Psoas muscle (tissue), 8 donors: ENCODE results near the gene PCLO. TPM values are rescaled to one million over a fixed set of nuclear protein-coding genes. Genes with fewer than 3 reads are reported as not detected.
"Not testable (repeated sequence)": the region's sequence is repeated elsewhere in the genome, so short reads cannot be mapped to it uniquely, and the experiment has no call there.

Experiments used
- ATAC-seq, 4 donors: fragments of 200-7000 bp; cut with Tn5 transposase; one replicate each; pipeline ENCODE4 v1.9.1; 2020; ENCODE audit warnings: moderate library complexity in 3 of 4, mild to moderate bottlenecking in 2 of 4
- DNase-seq, 2 donors: peaks; one replicate each; pipeline ENCODE4 v3.0.0-alpha.2; 2020
- H3K27ac ChIP-seq: fragments of 200-600 bp; one replicate; pipeline ENCODE4 v1.8.0; 2022
- H3K27me3 ChIP-seq, 3 donors: fragments of 200-600 bp in 1 of 3; one replicate each; pipeline versions ENCODE4 v1.6.1 to v1.8.0; 2013 to 2022; ENCODE audit warnings: low read length in 2 of 3, mild to moderate bottlenecking in 2 of 3, moderate library complexity in 1 of 3; ENCODE audit not compliant: insufficient read depth in 3 of 3
- H3K36me3 ChIP-seq, 2 donors: fragments of 200-600 bp in 1 of 2; one replicate each; pipeline versions ENCODE4 v1.6.1 to v1.8.0; 2013 to 2022; ENCODE audit warnings: low read depth in 1 of 2, mild to moderate bottlenecking in 1 of 2, moderate library complexity in 1 of 2; ENCODE audit not compliant: insufficient read depth in 1 of 2
- H3K4me1 ChIP-seq: fragments of 200-600 bp; one replicate; pipeline ENCODE4 v1.8.0; 2022
- H3K4me3 ChIP-seq: fragments of 200-600 bp; one replicate; pipeline ENCODE4 v1.8.0; 2022; ENCODE audit warnings: mild to moderate bottlenecking
- H3K9me3 ChIP-seq: fragments of 200-600 bp; one replicate; pipeline ENCODE4 v1.8.0; 2022
- CTCF ChIP-seq: fragments of 200-600 bp; IDR thresholded peaks from one replicate; pipeline ENCODE4 v1.8.0; 2022; ENCODE audit warnings: antibody characterized with exemption
- WGBS, 3 donors: extraction: QIAGEN DNeasy Blood & Tissue Kit; methylation state at CpG; one replicate each; pipeline versions ENCODE4 v1.1.6 to v1.1.7; 2013; 5-methylcytosine and 5-hydroxymethylcytosine counted together
- intact Hi-C, 2 donors: fragments of 100-400 bp; cut with DNase I; formaldehyde crosslinking; loops; one replicate each; pipeline versions ENCODE4 v1.11.0 to v1.14.2; 2022
- polyA plus RNA-seq, 3 donors: library from polyadenylated mRNA; stranded (reverse); fragments of 200-250 nt; gene quantifications; one replicate each; pipeline ENCODE4 v1.2.3, GENCODE V29; 2013
- total RNA-seq, 4 donors: library from RNA; stranded (reverse); fragmentation: NEBNext Ultra II Directional in 2 of 4; extraction: Animal tissue kit (Norgen Biotek cat#: 25700) in 2 of 4; gene quantifications; one replicate each; pipeline versions ENCODE4 v1.2.1 to v1.2.4, GENCODE V29; 2021 to 2023
- donor health status: healthy with polysubstance abuse.
- donor health status: DM: no; HTN: no; CAD: no; lungs with moderate emphysema.
- donor health status: Bipolar disorder and iron deficiency.
- donor health status: healthy.
- donor health status: DM: yes; HTN: yes; CAD: no.
- donor health status: DM: no; HTN: no; CAD: no.
- donor health status: DM: no; HTN: no; CAD: no.
- donor health status: DM: yes; HTN: yes; CAD: no.

Gene PCLO
- total and polyA plus RNA-seq, 7 donors = 0.03 to 0.46 (median 0.08) TPM; not detected in 3

- H3K9me3 ChIP-seq = no peaks in the 10 kb centered on the region
- DNase-seq = no peak
- intact Hi-C loops = no loop called here
- no peak for ATAC-seq
- TF ChIP-seq CTCF = no peak
- no peaks in the 10 kb centered on the region for H3K36me3 ChIP-seq
- no peaks in the 10 kb centered on the region for H3K4me1 ChIP-seq
- H3K27ac ChIP-seq = no peak overlapping the region
- 66 to 92% (median 85%) methylated on average over 2 of the region's 2 CpGs for WGBS, 3 donors
- H3K4me3 ChIP-seq = no peak overlapping the region
- H3K27me3 ChIP-seq = no peaks in the 10 kb centered on the region
These were observed 447.3 kb downstream of the PCLO start for GRCh38 chr7:82715344-82715743.

- Histone ChIP-seq H3K27ac (no peak overlapping the region), H3K9me3 (no peaks in the 10 kb centered on the region)
- no peak for ATAC-seq
These were observed 447.8 kb downstream of the PCLO start for GRCh38 chr7:82714883-82715282.

GRCh38 chr7:82713506-82713905, 449.2 kb downstream of the PCLO start:
- H3K4me3 ChIP-seq = no peak overlapping the region

More at GRCh38 chr7:82714883-82715282, 447.8 kb downstream of the PCLO start:
- Histone ChIP-seq H3K27me3 (no peaks in the 10 kb centered on the region), H3K4me3 (no peak overlapping the region), H3K36me3 (no peaks in the 10 kb centered on the region), H3K4me1 (no peaks in the 10 kb centered on the region)
- intact Hi-C loops = no loop called here
- 57 to 73% (median 69%) methylated on average over 2 of the region's 2 CpGs for WGBS, 3 donors
- no peak for TF ChIP-seq CTCF
- no peak for DNase-seq

GRCh38 chr7:82706344-82706743, 456.3 kb downstream of the PCLO start:
- H3K9me3 ChIP-seq, H3K27ac ChIP-seq, H3K4me1 ChIP-seq, H3K36me3 ChIP-seq, intact Hi-C loops, ATAC-seq, H3K27me3 ChIP-seq, DNase-seq, H3K4me3 ChIP-seq: not testable (repeated sequence)
- WGBS, 3 donors = 80 to 90% (median 87%) methylated on average over 1 of the region's 1 CpG

More at GRCh38 chr7:82713506-82713905, 449.2 kb downstream of the PCLO start:
- intact Hi-C loops = no loop called here
- H3K36me3 ChIP-seq = no peaks in the 10 kb centered on the region
- H3K9me3 ChIP-seq = no peaks in the 10 kb centered on the region
- DNase-seq (no peak), ATAC-seq (no peak)
- no peaks in the 10 kb centered on the region for H3K27me3 ChIP-seq
- no peak overlapping the region for H3K27ac ChIP-seq
- no peak for TF ChIP-seq CTCF
- no peaks in the 10 kb centered on the region for H3K4me1 ChIP-seq
- WGBS, 3 donors = 50 to 68% (median 61%) methylated on average over 2 of the region's 2 CpGs

- WGBS, 3 donors = 40 to 44% (median 42%) methylated on average over 2 of the region's 2 CpGs
- intact Hi-C loops = no loop called here
- H3K36me3 ChIP-seq = no peaks in the 10 kb centered on the region
- H3K27ac ChIP-seq = no peak overlapping the region
- TF ChIP-seq CTCF = no peak
- H3K27me3 ChIP-seq = no peaks in the 10 kb centered on the region
- DNase-seq (no peak), ATAC-seq (no peak)
- H3K4me1 ChIP-seq = no peaks in the 10 kb centered on the region
- H3K4me3 ChIP-seq = no peak overlapping the region
- H3K9me3 ChIP-seq = no peaks in the 10 kb centered on the region
These were observed 457.0 kb downstream of the PCLO start for GRCh38 chr7:82705517-82706260.
